GM04503 (cell line): Measurements from ENCODE around the gene TNFAIP1.

Source experiments
- DNase-seq: peaks from one replicate; pipeline ENCODE4 v3.0.0-alpha.2; 2012; ENCODE audit warnings: low read depth

Gene TNFAIP1

GRCh38 chr17:28346199-28346580 lies 10.6 kb downstream of the TNFAIP1 start:
- no peak for DNase-seq

- DNase-seq, result no peak
Observed at GRCh38 chr17:28346746-28347246, 11.2 kb downstream of the TNFAIP1 start.

DNA sequence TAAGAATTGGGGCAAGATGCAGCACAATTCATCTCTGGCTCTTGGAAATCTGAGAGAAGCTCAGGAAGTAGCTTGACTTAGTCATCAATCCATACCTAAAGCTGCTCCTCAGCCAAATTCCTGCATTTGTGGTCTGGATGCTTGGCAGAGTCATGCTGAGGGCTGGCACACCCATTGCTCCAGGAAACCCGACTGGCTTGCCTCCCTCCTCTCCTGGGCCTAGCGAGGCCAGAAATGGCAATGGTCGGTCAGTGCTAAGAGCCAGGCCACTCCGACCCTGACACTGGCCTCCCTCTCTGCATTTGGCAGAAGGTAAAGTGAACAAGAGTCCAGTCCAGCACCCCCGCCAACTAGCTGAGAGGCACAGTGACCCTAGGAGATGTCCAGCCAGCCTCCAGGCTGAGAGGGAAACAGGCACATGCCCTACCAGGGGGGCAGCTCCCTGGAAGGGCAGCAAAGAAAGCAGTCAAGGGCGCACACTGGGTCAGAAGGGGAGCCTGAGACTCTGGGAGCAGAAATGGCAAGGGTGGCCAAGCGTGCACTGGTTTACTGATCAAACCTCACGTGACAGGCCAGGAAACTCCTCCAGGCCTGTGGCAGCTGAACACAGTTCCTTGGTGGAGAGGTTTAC lies 11.8 kb downstream of the TNFAIP1 start:
- DNase-seq, result peak; percentile 84

GRCh38 chr17:28348979-28349378 lies 13.4 kb downstream of the TNFAIP1 start:
- no peak for DNase-seq

DNA sequence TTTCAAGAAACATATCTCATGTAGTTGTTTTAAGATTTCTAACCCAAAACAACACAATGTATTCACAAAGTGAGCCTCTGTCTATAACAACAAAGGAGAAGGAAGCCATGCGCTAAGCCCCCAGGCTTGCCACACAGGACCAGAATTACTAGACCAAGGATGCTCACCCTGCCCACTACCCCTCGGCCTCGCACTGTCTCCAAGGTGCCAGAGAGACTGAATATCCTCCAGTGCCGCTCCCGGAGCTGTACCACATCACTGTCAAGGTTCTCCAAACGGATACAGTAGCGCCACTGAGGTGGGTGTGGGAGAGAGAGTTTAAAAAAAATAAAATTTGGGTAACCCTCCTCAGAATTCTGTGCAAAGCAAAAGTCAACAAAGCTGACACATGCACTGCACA lies 14.7 kb downstream of the TNFAIP1 start:
- no peak for DNase-seq

GRCh38 chr17:28357061-28357900 lies 21.7 kb downstream of the TNFAIP1 start, which contains the start of gene POLDIP2:
POLDIP2 (minus strand) TSS chr17:28357527; CDS start chr17:28357448, 79 bp downstream.
- peak; percentile 66 for DNase-seq

DNA sequence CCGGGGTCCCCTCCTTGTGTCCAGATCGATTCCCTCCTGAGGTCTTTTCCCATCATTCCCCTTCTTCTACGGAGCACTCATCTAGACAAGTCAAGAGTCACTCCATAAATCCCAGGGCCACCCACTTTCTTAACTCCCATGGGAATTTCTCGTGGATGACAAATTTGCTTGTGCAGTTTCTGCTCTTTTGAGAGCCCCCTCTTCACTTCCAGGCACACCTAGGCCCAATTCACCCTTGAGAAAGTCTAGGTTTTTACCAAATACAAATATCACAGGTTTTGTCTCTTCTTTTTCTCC lies 22.3 kb downstream of the TNFAIP1 start:
- DNase-seq, result no peak

- no peak for DNase-seq
Observed at GRCh38 chr17:28363186-28363585, 27.6 kb downstream of the TNFAIP1 start.

DNA sequence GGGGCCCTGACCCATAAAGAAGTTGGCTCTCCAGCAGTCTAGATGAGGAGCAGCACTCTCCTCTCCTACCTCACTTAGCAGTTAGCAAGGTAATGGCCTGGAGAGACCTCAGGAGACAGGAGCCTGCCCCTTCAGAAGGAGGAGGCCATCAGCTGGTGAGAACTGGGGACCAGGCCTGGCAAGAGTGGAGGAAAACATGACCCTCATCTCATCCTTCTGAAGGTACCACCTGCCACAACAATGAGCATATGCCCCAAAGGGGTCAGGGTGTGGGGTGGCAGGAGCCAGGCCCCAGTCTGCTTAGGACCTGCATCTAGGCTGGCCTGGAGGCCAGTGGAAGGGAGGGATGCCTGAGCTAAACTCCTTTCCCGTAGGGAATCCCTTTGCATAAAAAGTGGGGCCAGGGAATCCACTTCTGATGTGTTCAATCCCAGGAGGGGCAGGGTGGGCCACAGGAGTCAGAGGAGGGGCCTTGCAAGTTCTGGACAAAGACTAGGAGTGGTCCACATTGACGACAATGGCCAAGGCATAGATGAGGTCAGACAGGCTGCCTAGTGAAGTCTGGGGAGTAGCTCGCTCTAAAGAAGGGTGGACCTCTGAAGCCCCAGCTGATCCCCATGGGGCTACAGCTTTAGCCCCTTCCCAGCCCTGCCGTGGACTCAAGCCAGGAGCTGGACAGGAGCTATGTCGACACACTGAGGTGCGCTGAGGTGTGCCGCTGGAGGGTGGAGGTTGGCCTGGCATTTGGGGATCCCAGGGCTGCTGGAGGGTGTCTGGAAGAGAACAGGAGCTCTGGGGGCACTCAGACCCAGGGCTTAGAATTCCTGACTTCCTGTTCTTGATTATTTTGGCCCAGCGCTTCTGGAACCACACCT lies 28.5 kb downstream of the TNFAIP1 start:
- no peak for DNase-seq

- DNase-seq, result no peak
Observed at GRCh38 chr17:28364665-28365363, 29.3 kb downstream of the TNFAIP1 start, which contains the start of gene SEBOX. SEBOX (minus strand) TSS chr17:28365199; CDS start chr17:28365151, 48 bp downstream.

- DNase-seq, result no peak
Observed at GRCh38 chr17:28365487-28365886, 29.9 kb downstream of the TNFAIP1 start.

GRCh38 chr17:28366605-28367004 lies 31.0 kb downstream of the TNFAIP1 start:
- DNase-seq, result no peak

GRCh38 chr17:28367641-28368305 lies 32.2 kb downstream of the TNFAIP1 start:
- DNase-seq, result no peak

DNA sequence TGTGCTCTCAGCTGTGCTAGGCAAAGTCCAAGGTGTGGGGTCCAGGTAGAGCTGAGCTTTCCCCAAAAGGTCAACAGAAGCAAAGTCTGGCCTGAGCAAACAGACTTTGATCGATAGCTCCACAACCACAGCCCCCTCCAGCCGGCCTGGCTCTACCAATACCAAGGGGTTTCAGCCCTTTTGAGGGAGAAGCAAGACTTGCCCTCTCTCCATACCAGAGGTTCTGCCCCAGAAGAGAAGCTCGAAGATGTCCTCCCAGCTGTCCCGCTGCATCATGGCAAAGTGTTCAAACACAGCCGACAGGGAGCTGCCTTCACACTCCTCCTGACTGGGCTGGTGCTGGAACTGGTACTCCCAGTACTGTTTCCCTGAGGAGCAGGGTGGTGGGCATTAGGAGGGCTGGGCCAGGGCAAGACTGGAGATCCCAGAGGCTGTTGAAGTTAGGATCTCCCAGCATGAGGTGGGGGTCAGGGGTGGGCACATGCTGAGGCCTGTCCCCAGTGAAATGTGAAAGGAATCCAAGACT lies 32.8 kb downstream of the TNFAIP1 start:
- no peak for DNase-seq

DNA sequence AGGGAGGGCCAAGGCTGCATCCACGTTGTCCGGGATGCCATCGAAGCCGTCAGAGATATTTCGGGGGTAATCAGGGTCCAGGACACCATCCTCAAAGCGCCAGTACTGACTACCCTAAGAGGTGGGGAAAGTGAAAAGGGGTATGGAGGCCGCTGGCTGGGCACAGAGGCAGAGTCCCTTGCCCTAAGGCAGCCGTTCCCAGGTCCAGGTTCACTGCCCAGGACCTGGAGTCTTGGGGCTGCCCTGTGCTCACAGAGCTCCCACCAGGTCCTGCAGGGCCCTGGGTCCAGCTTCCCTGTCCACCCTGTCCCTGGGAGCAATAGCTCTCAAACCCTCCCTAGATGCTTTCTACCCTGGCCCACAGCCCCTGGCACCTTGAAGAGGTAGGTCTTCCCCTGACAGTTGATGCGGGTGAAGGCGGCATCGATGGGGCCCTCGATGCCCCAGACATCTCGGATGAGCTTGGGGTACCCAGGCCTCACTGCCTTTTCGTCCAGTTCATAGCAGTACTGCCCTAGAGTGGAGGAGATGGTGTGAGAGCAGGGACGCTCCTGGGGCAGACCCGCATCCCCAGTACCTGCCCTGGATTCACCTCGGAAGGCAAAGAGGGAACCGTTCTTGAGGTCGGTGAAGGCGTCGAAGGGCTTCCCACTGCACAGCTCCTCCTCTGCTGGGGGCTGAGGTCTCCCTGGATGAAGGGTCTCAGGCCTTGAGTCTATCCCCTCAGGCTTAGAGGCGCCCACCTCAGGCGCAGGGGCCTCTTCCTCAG lies 33.5 kb downstream of the TNFAIP1 start:
- DNase-seq, result no peak

- no peak for DNase-seq
Observed at GRCh38 chr17:28369684-28370034, 34.1 kb downstream of the TNFAIP1 start.

DNA sequence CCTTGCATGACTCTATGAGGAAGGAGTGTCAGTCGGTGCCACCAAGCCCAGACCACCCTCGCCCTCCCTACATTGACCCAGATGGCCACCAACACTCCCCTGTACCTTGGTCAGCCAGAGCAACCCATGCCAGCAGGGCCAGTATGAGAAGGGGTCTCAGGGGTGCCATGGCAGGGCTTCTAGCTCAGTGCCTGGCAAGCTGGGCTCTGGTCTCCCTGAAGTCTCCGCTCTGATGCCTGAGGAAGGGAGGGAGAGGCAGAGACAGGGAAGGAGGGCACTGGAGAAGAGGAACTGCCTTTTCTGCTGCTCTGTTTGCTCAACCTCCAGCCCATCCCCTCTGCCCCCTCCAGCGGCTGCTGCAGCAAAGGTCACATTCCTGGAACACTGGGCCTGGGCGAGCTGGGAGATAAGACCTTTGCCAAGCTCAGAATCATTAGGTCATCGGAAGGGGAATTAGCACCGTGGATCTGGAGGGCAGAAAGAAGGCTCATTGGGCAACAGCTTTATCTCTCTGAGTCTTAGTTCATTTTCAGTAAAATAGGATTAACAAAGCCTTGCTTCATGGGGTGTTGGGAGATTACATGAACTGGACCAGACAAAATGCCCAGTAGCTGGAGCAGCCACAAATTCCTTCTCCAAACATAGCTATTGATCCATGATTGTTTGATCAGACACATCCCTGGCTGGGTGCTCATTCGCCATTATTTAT lies 34.6 kb downstream of the TNFAIP1 start, which contains the start of gene VTN:
VTN (minus strand) TSS at position 273 of the 709 bp plus-strand sequence; CDS start at position 169, 104 bp downstream.
- DNase-seq, result no peak

DNA sequence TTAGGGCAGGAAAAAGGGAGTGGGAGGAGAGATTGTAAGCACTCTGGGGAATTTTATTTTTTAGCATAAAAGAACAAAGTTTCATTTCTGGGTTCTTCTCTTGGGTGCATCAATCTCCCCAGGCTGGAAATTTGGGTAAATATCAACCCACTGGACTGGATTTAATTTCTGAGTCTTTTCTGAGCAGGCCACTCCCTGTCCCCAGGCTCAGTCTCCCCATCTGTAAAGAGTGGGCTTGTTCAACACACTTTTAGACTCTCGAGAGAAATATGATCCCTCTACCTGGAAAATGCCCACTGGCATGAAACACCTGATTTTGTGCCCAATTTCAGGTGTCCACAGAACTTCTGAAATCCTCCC lies 35.2 kb downstream of the TNFAIP1 start:
- DNase-seq, result no peak
